ENCODE measurements around the gene FBXL16. TPM values are rescaled to one million over a fixed set of nuclear protein-coding genes. Genes with fewer than 3 reads are reported as not detected.

FBXL16 gene
- total and polyA plus RNA-seq, 2 donors (not counting 1 experiment from before 2014, with no cell fraction given), result 0.07 TPM; not detected in 1

- Histone ChIP-seq H3K36me3 (ENCODE audit: control insufficient read depth, insufficient read depth, low read length) (peaks cover 21% of the 10 kb centered on the region), H3K9me3 (ENCODE audit: control insufficient read depth, insufficient read depth, low read depth, low read length) (no peaks in the 10 kb centered on the region), H3K4me3 (replicated peaks in 1 of 4; ENCODE audit: control extremely low read depth in 1 of 4, insufficient read depth in 1 of 4, low read depth in 3 of 4, low read length in 4 of 4) (no peak overlapping the region), H3K27ac (ENCODE audit: insufficient read depth, low read length) (no peak overlapping the region), H3K4me1 (ENCODE audit: control insufficient read depth, extremely low read depth, insufficient read depth, low read length) (no peaks in the 10 kb centered on the region), H3K4me2 (ENCODE audit: extremely low read depth, insufficient read depth, low read length) (no peak overlapping the region), H4K20me1 (ENCODE audit: control insufficient read depth, extremely low read depth, insufficient read depth, low read length) (no peaks in the 10 kb centered on the region), H3K79me2 (ENCODE audit: control insufficient read depth, insufficient read depth, low read length) (no peaks in the 10 kb centered on the region), H3K9ac (ENCODE audit: insufficient read depth, low read length) (no peak overlapping the region), H2AFZ (ENCODE audit: low read length) (no peak overlapping the region), H3K27me3 (ENCODE audit: control insufficient read depth, insufficient read depth, low read length) (no peaks in the 10 kb centered on the region)
- no peak for TF ChIP-seq EZH2 (IDR thresholded peaks at IDR 0.05; ENCODE audit: low read length, missing control alignments)
- no peak for TF ChIP-seq CTCF (conservative IDR thresholded peaks at IDR 0.05 in 1 of 2, IDR thresholded peaks at IDR 0.05 in 1 of 2; ENCODE audit: low read depth in 1 of 2, low read length in 2 of 2)
- DNase-seq (ENCODE audit: low read depth in 2 of 2), result no peak
Measured at GRCh38 chr16:730666-731509, 25.3 kb upstream of the FBXL16 start.

- no peaks in the 10 kb centered on the region for H3K27me3 ChIP-seq (ENCODE audit: control insufficient read depth, insufficient read depth, low read length)
- peaks cover 20% of the 10 kb centered on the region for H3K36me3 ChIP-seq (ENCODE audit: control insufficient read depth, insufficient read depth, low read length)
- no peak for DNase-seq (ENCODE audit: low read depth in 2 of 2)
- H3K4me3 ChIP-seq (replicated peaks in 1 of 4; ENCODE audit: control extremely low read depth in 1 of 4, insufficient read depth in 1 of 4, low read depth in 3 of 4, low read length in 4 of 4), result no peak overlapping the region
- H3K79me2 ChIP-seq (ENCODE audit: control insufficient read depth, insufficient read depth, low read length), result no peaks in the 10 kb centered on the region
- H3K9ac ChIP-seq (ENCODE audit: insufficient read depth, low read length), result no peak overlapping the region
- no peak for TF ChIP-seq EZH2 (IDR thresholded peaks at IDR 0.05; ENCODE audit: low read length, missing control alignments)
- no peak for TF ChIP-seq CTCF (conservative IDR thresholded peaks at IDR 0.05 in 1 of 2, IDR thresholded peaks at IDR 0.05 in 1 of 2; ENCODE audit: low read depth in 1 of 2, low read length in 2 of 2)
- no peak overlapping the region for H2AFZ ChIP-seq (ENCODE audit: low read length)
- H3K9me3 ChIP-seq (ENCODE audit: control insufficient read depth, insufficient read depth, low read depth, low read length), result no peaks in the 10 kb centered on the region
- H3K27ac ChIP-seq (ENCODE audit: insufficient read depth, low read length), result no peak overlapping the region
- H3K4me1 ChIP-seq (ENCODE audit: control insufficient read depth, extremely low read depth, insufficient read depth, low read length), result no peaks in the 10 kb centered on the region
- H3K4me2 ChIP-seq (ENCODE audit: extremely low read depth, insufficient read depth, low read length), result no peak overlapping the region
- no peaks in the 10 kb centered on the region for H4K20me1 ChIP-seq (ENCODE audit: control insufficient read depth, extremely low read depth, insufficient read depth, low read length)
Measured at GRCh38 chr16:729768-730665, 24.4 kb upstream of the FBXL16 start.
